Effector memory CD8-positive, alpha-beta T cell (primary cell): ENCODE measurements around the gene PCDHGA3.
"Not testable (repeated sequence)": the region's sequence is repeated elsewhere in the genome, so short reads cannot be mapped to it uniquely, and the experiment has no call there.

Experiments used
- ATAC-seq: fragments of 150-1000 bp; cut with Tn5 transposase; replicated peaks from 2 replicates; pipeline ENCODE4 v1.10.0; 2021; ENCODE audit warnings: mild to moderate bottlenecking, moderate library complexity
- DNase-seq, 3 experiments: peaks; one replicate each; pipeline ENCODE4 v3.0.0; 2021
- H3K27ac Mint-ChIP-seq, 2 donors: one replicate each; pipeline ENCODE4 v1.8.0; 2022; ENCODE audit warnings: mild to moderate bottlenecking in 2 of 2, mixed read lengths in 2 of 2, moderate library complexity in 2 of 2
- H3K27me3 Mint-ChIP-seq, 2 donors: one replicate each; pipeline ENCODE4 v1.8.0; 2022; ENCODE audit warnings: mixed read lengths in 2 of 2
- H3K36me3 Mint-ChIP-seq: one replicate; pipeline ENCODE4 v1.8.0; 2022; ENCODE audit warnings: mild to moderate bottlenecking, moderate library complexity, mixed read lengths; ENCODE audit not compliant: insufficient read depth
- H3K4me1 Mint-ChIP-seq, 2 donors: one replicate each; pipeline ENCODE4 v1.8.0; 2022; ENCODE audit warnings: low read depth in 2 of 2, mixed read lengths in 2 of 2
- H3K4me3 Mint-ChIP-seq, 2 donors: one replicate each; pipeline ENCODE4 v1.8.0; 2022; ENCODE audit warnings: mild to moderate bottlenecking in 2 of 2, mixed read lengths in 2 of 2, moderate library complexity in 2 of 2
- H3K9me3 Mint-ChIP-seq, 2 donors: one replicate each; pipeline ENCODE4 v1.8.0; 2022; ENCODE audit warnings: mixed read lengths in 2 of 2
- total RNA-seq, 9 experiments: gene quantifications; one replicate each; lab custom pipeline; 2026; lab: John Stamatoyannopoulos, UW

Gene PCDHGA3
- 0 to 0.68 (median 0.06) reads per million in 9 experiments for total RNA-seq

- Mint-ChIP-seq H3K27ac (no peak within 1 kb of the TSS), H3K4me1 (no peaks in the 10 kb centered on the region), H3K36me3 (peaks cover 3% of the 10 kb centered on the region), H3K4me3 (peak within 1 kb of the TSS; percentile 12 to 57), H3K9me3 (peaks cover 5 to 21% of the 10 kb centered on the region in 2 donors), H3K27me3 (peaks cover 53 to 99% of the 10 kb centered on the region in 2 donors)
- no peak for DNase-seq
- no peak for ATAC-seq
Observed at GRCh38 chr5:141343242-141343952, at the start of gene PCDHGA3. Gene PCDHGA3, plus strand, starts transcription at chr5:141343829. Its CDS starts 205 bp downstream, at chr5:141344034.

GRCh38 chr5:141298376-141298775 lies 45.3 kb upstream of the PCDHGA3 start:
- ATAC-seq, result no peak
- peaks cover 11 to 13% of the 10 kb centered on the region in 2 donors for H3K9me3 Mint-ChIP-seq
- no peak overlapping the region for H3K4me3 Mint-ChIP-seq
- H3K36me3 Mint-ChIP-seq, result no peaks in the 10 kb centered on the region
- H3K27ac Mint-ChIP-seq, result no peak overlapping the region
- no peak for DNase-seq
- no peaks in the 10 kb centered on the region for H3K27me3 Mint-ChIP-seq
- peaks cover 0 to 16% of the 10 kb centered on the region in 2 donors for H3K4me1 Mint-ChIP-seq

- no peaks in the 10 kb centered on the region for H3K36me3 Mint-ChIP-seq
- H3K27ac Mint-ChIP-seq, result no peak within 1 kb of the TSS
- peaks cover 0 to 2% of the 10 kb centered on the region in 2 donors for H3K4me1 Mint-ChIP-seq
- peaks cover 4 to 6% of the 10 kb centered on the region in 2 donors for H3K9me3 Mint-ChIP-seq
- no peak for ATAC-seq
- H3K27me3 Mint-ChIP-seq, result no peaks in the 10 kb centered on the region
- no peak for DNase-seq
- H3K4me3 Mint-ChIP-seq, result no peak within 1 kb of the TSS
Observed at GRCh38 chr5:141303756-141304155, 39.9 kb upstream of the PCDHGA3 start, which contains the start of gene SLC25A2. Gene SLC25A2, minus strand, starts transcription at chr5:141304049. Its CDS starts 184 bp downstream, at chr5:141303865.

GRCh38 chr5:141306630-141307029 lies 37.0 kb upstream of the PCDHGA3 start:
- Mint-ChIP-seq H3K9me3 (peaks cover 3 to 6% of the 10 kb centered on the region in 2 donors), H3K36me3 (no peaks in the 10 kb centered on the region), H3K4me3 (no peak overlapping the region)

GRCh38 chr5:141313711-141314110 lies 29.9 kb upstream of the PCDHGA3 start:
- no peak for DNase-seq
- peaks cover 4 to 11% of the 10 kb centered on the region in 2 donors for H3K4me1 Mint-ChIP-seq
- peaks cover 11 to 39% of the 10 kb centered on the region in 2 donors for H3K9me3 Mint-ChIP-seq
- H3K27ac Mint-ChIP-seq, result no peak overlapping the region
- no peak overlapping the region for H3K4me3 Mint-ChIP-seq
- ATAC-seq, result no peak
- peaks cover 22% of the 10 kb centered on the region for H3K36me3 Mint-ChIP-seq
- H3K27me3 Mint-ChIP-seq, result no peaks in the 10 kb centered on the region

More at GRCh38 chr5:141306630-141307029, 37.0 kb upstream of the PCDHGA3 start:
- ATAC-seq (no peak), DNase-seq (no peak)
- H3K4me1 Mint-ChIP-seq, result peaks cover 0 to 2% of the 10 kb centered on the region in 2 donors
- H3K27ac Mint-ChIP-seq, result no peak overlapping the region
- H3K27me3 Mint-ChIP-seq, result no peaks in the 10 kb centered on the region

GRCh38 chr5:141316963-141317362 lies 26.7 kb upstream of the PCDHGA3 start:
- H3K36me3 Mint-ChIP-seq, result peaks cover 48% of the 10 kb centered on the region

GRCh38 chr5:141319202-141319601 lies 24.4 kb upstream of the PCDHGA3 start:
- H3K4me3 Mint-ChIP-seq, result peak overlapping the region; percentile 97 to 99
- H3K9me3 Mint-ChIP-seq, result peaks cover 15 to 37% of the 10 kb centered on the region in 2 donors
- DNase-seq (no peak), ATAC-seq (no peak)
- no peaks in the 10 kb centered on the region for H3K27me3 Mint-ChIP-seq
- H3K36me3 Mint-ChIP-seq, result peaks cover 48% of the 10 kb centered on the region
- H3K4me1 Mint-ChIP-seq, result peaks cover 15 to 32% of the 10 kb centered on the region in 2 donors
- no peak overlapping the region for H3K27ac Mint-ChIP-seq

More at GRCh38 chr5:141316963-141317362, 26.7 kb upstream of the PCDHGA3 start:
- not testable (repeated sequence) for DNase-seq, H3K4me3 Mint-ChIP-seq, H3K27me3 Mint-ChIP-seq, ATAC-seq, H3K27ac Mint-ChIP-seq
- peaks cover 15 to 45% of the 10 kb centered on the region in 2 donors for H3K9me3 Mint-ChIP-seq
- H3K4me1 Mint-ChIP-seq, result peaks cover 15 to 32% of the 10 kb centered on the region in 2 donors

- peaks cover 15 to 32% of the 10 kb centered on the region in 2 donors for H3K4me1 Mint-ChIP-seq
- peaks cover 0 to 2% of the 10 kb centered on the region in 2 donors for H3K27me3 Mint-ChIP-seq
- H3K27ac Mint-ChIP-seq, result peak overlapping the region; percentile 100
- peak overlapping the region; percentile 97 to 99 for H3K4me3 Mint-ChIP-seq
- ATAC-seq, result no peak
- no peak for DNase-seq
- peaks cover 16 to 32% of the 10 kb centered on the region in 2 donors for H3K9me3 Mint-ChIP-seq
- peaks cover 48% of the 10 kb centered on the region for H3K36me3 Mint-ChIP-seq
Observed at GRCh38 chr5:141319699-141320098, 23.9 kb upstream of the PCDHGA3 start.

GRCh38 chr5:141320225-141321169 lies 23.1 kb upstream of the PCDHGA3 start, which contains the start of gene TAF7:
Gene TAF7, minus strand, starts transcription at chr5:141320784. Its CDS starts 740 bp downstream, at chr5:141320044.
- Mint-ChIP-seq H3K27me3 (peaks cover 0 to 5% of the 10 kb centered on the region in 2 donors), H3K36me3 (peaks cover 48% of the 10 kb centered on the region), H3K9me3 (peaks cover 13 to 24% of the 10 kb centered on the region in 2 donors), H3K4me3 (peak within 1 kb of the TSS; percentile 97 to 99), H3K4me1 (peaks cover 15 to 30% of the 10 kb centered on the region in 2 donors), H3K27ac (peak within 1 kb of the TSS; percentile 100)
- peak; percentile 89 to 93 (median 91) for DNase-seq
- peak; percentile 89 for ATAC-seq

GRCh38 chr5:141322261-141322660 lies 21.4 kb upstream of the PCDHGA3 start:
- Mint-ChIP-seq H3K36me3 (peaks cover 37% of the 10 kb centered on the region), H3K27me3 (peaks cover 7 to 15% of the 10 kb centered on the region in 2 donors), H3K4me1 (peaks cover 21 to 33% of the 10 kb centered on the region in 2 donors), H3K9me3 (peaks cover 11 to 19% of the 10 kb centered on the region in 2 donors), H3K4me3 (peak overlapping the region in 1 of 2 donors; percentile 97), H3K27ac (peak overlapping the region in 1 of 2 donors; percentile 100)
- ATAC-seq, result no peak
- DNase-seq, result no peak

- peak; percentile 57 to 68 (median 62) for DNase-seq
- Mint-ChIP-seq H3K36me3 (peaks cover 3% of the 10 kb centered on the region), H3K27ac (peak overlapping the region; percentile 88 to 93), H3K27me3 (peaks cover 29 to 48% of the 10 kb centered on the region in 2 donors), H3K4me1 (peaks cover 6% of the 10 kb centered on the region in 2 donors), H3K9me3 (peaks cover 0 to 1% of the 10 kb centered on the region in 2 donors), H3K4me3 (peak overlapping the region; percentile 83 to 90)
- ATAC-seq, result peak; percentile 93
Observed at GRCh38 chr5:141326088-141326854, 17.4 kb upstream of the PCDHGA3 start.

- peaks cover 6% of the 10 kb centered on the region in 2 donors for H3K4me1 Mint-ChIP-seq
- DNase-seq (no peak), ATAC-seq (no peak)
- peaks cover 2% of the 10 kb centered on the region for H3K36me3 Mint-ChIP-seq
- H3K27me3 Mint-ChIP-seq, result peaks cover 41 to 67% of the 10 kb centered on the region in 2 donors
- no peak overlapping the region for H3K27ac Mint-ChIP-seq
- H3K4me3 Mint-ChIP-seq, result no peak overlapping the region
- peaks cover 0 to 4% of the 10 kb centered on the region in 2 donors for H3K9me3 Mint-ChIP-seq
Observed at GRCh38 chr5:141328231-141328630, 15.4 kb upstream of the PCDHGA3 start.
